ENCODE data around the gene PRICKLE2. TPM values are rescaled to one million over a fixed set of nuclear protein-coding genes. Genes with fewer than 3 reads are reported as not detected.

PRICKLE2 gene
- total and polyA plus RNA-seq, 2 donors (not counting 1 experiment from before 2014, with no cell fraction given): 14.1 to 29.4 TPM

DNA sequence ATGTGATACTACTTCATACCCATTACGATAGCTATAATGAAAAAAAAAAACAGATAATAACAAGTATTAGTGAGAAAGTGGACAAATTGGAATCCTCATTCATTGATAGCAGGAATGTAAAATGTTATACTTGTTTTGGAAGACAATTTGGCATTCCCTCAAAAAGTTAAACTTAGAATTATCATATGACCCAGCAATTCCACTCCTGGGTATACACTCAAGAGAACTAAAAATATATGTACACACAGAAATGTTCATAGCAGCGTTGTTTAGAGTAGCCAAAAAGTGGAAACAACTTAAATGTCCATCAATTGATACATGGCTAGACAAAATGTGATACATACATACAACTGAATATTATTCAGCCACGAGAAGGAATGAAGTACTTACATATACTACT, 69.9 kb downstream of the PRICKLE2 start:
- Histone ChIP-seq H3K4me3 (replicated peaks in 1 of 4; ENCODE audit: control extremely low read depth in 1 of 4, insufficient read depth in 1 of 4, low read depth in 3 of 4, low read length in 4 of 4) (no peak overlapping the region), H3K4me1 (ENCODE audit: control insufficient read depth, extremely low read depth, insufficient read depth, low read length) (peaks cover 17% of the 10 kb centered on the region), H3K36me3 (ENCODE audit: control insufficient read depth, insufficient read depth, low read length) (peaks cover 10% of the 10 kb centered on the region), H3K9me3 (ENCODE audit: control insufficient read depth, insufficient read depth, low read depth, low read length) (no peaks in the 10 kb centered on the region), H3K27me3 (ENCODE audit: control insufficient read depth, insufficient read depth, low read length) (no peaks in the 10 kb centered on the region), H4K20me1 (ENCODE audit: control insufficient read depth, extremely low read depth, insufficient read depth, low read length) (no peaks in the 10 kb centered on the region), H3K4me2 (ENCODE audit: extremely low read depth, insufficient read depth, low read length) (no peak overlapping the region), H3K79me2 (ENCODE audit: control insufficient read depth, insufficient read depth, low read length) (no peaks in the 10 kb centered on the region), H2AFZ (ENCODE audit: low read length) (no peak overlapping the region), H3K9ac (ENCODE audit: insufficient read depth, low read length) (no peak overlapping the region), H3K27ac (ENCODE audit: insufficient read depth, low read length) (no peak overlapping the region)
- TF ChIP-seq EZH2 (IDR thresholded peaks at IDR 0.05; ENCODE audit: low read length, missing control alignments): no peak
- no peak for DNase-seq (ENCODE audit: low read depth in 2 of 2)

GRCh38 chr3:64152676-64153466, 72.4 kb downstream of the PRICKLE2 start:
- no peaks in the 10 kb centered on the region for H3K9me3 ChIP-seq (ENCODE audit: control insufficient read depth, insufficient read depth, low read depth, low read length)
- TF ChIP-seq CTCF (conservative IDR thresholded peaks at IDR 0.05 in 1 of 2, IDR thresholded peaks at IDR 0.05 in 1 of 2; ENCODE audit: low read depth in 1 of 2, low read length in 2 of 2) (no peak), EZH2 (IDR thresholded peaks at IDR 0.05; ENCODE audit: low read length, missing control alignments) (no peak)
- no peak overlapping the region for H3K4me3 ChIP-seq (replicated peaks in 1 of 4; ENCODE audit: control extremely low read depth in 1 of 4, insufficient read depth in 1 of 4, low read depth in 3 of 4, low read length in 4 of 4)
- H4K20me1 ChIP-seq (ENCODE audit: control insufficient read depth, extremely low read depth, insufficient read depth, low read length): no peaks in the 10 kb centered on the region
- no peak overlapping the region for H2AFZ ChIP-seq (ENCODE audit: low read length)
- H3K79me2 ChIP-seq (ENCODE audit: control insufficient read depth, insufficient read depth, low read length): no peaks in the 10 kb centered on the region
- H3K4me2 ChIP-seq (ENCODE audit: extremely low read depth, insufficient read depth, low read length): no peak overlapping the region
- H3K9ac ChIP-seq (ENCODE audit: insufficient read depth, low read length): no peak overlapping the region
- peaks cover 19% of the 10 kb centered on the region for H3K4me1 ChIP-seq (ENCODE audit: control insufficient read depth, extremely low read depth, insufficient read depth, low read length)
- DNase-seq (ENCODE audit: low read depth in 2 of 2): no peak
- peaks cover 5% of the 10 kb centered on the region for H3K36me3 ChIP-seq (ENCODE audit: control insufficient read depth, insufficient read depth, low read length)
- peak overlapping the region; percentile 4 for H3K27ac ChIP-seq (ENCODE audit: insufficient read depth, low read length)
- H3K27me3 ChIP-seq (ENCODE audit: control insufficient read depth, insufficient read depth, low read length): no peaks in the 10 kb centered on the region

GRCh38 chr3:64152086-64152485, 73.2 kb downstream of the PRICKLE2 start:
- no peaks in the 10 kb centered on the region for H3K79me2 ChIP-seq (ENCODE audit: control insufficient read depth, insufficient read depth, low read length)
- no peak overlapping the region for H3K4me3 ChIP-seq (replicated peaks in 1 of 4; ENCODE audit: control extremely low read depth in 1 of 4, insufficient read depth in 1 of 4, low read depth in 3 of 4, low read length in 4 of 4)
- peaks cover 8% of the 10 kb centered on the region for H3K36me3 ChIP-seq (ENCODE audit: control insufficient read depth, insufficient read depth, low read length)
- peak overlapping the region; percentile 98 for H3K27ac ChIP-seq (ENCODE audit: insufficient read depth, low read length)
- H3K4me1 ChIP-seq (ENCODE audit: control insufficient read depth, extremely low read depth, insufficient read depth, low read length): peaks cover 19% of the 10 kb centered on the region
- no peaks in the 10 kb centered on the region for H3K9me3 ChIP-seq (ENCODE audit: control insufficient read depth, insufficient read depth, low read depth, low read length)
- H3K9ac ChIP-seq (ENCODE audit: insufficient read depth, low read length): no peak overlapping the region
- no peak for TF ChIP-seq EZH2 (IDR thresholded peaks at IDR 0.05; ENCODE audit: low read length, missing control alignments)
- TF ChIP-seq CTCF (conservative IDR thresholded peaks at IDR 0.05 in 1 of 2, IDR thresholded peaks at IDR 0.05 in 1 of 2; ENCODE audit: low read depth in 1 of 2, low read length in 2 of 2): no peak
- H4K20me1 ChIP-seq (ENCODE audit: control insufficient read depth, extremely low read depth, insufficient read depth, low read length): no peaks in the 10 kb centered on the region
- no peaks in the 10 kb centered on the region for H3K27me3 ChIP-seq (ENCODE audit: control insufficient read depth, insufficient read depth, low read length)
- peak; percentile 87 to 94 for DNase-seq (ENCODE audit: low read depth in 2 of 2)
- H2AFZ ChIP-seq (ENCODE audit: low read length): no peak overlapping the region
- no peak overlapping the region for H3K4me2 ChIP-seq (ENCODE audit: extremely low read depth, insufficient read depth, low read length)
